HEK293 (cell line): ENCODE data around the gene NCOR2.

Source experiments
- CTCF ChIA-PET: fragments of 350-600 bp; formaldehyde crosslinking; extraction: SDS; loops from one replicate; lab custom pipeline; 2021; ENCODE audit warnings: antibody characterized with exemption; lab: Yijun Ruan, JAX
- POLR2A ChIA-PET: fragments of 300-600 bp; formaldehyde crosslinking; extraction: SDS; loops from one replicate; lab custom pipeline; 2020; ENCODE audit warnings: antibody characterized with exemption, inconsistent platforms; lab: Yijun Ruan, JAX
- H3K27ac ChIP-seq: fragments of 200-500 bp; sonication (Bioruptor generic); 2 replicates; pipeline ENCODE4 v1.5.1; 2014; ENCODE audit warnings: low read depth, low read length, control low read depth, inconsistent platforms; ENCODE audit errors: extremely low read depth
- H3K36me3 ChIP-seq, 2 experiments: fragments of 200-500 bp in 1 of 2; sonication (Bioruptor generic) in 1 of 2; 1 replicate in 1 of 2; 2 replicates in 1 of 2; pipeline ENCODE4 v1.5.1; 2014 to 2017; ENCODE audit warnings: inconsistent platforms in 2 of 2, low read length in 2 of 2; ENCODE audit not compliant: control insufficient read depth in 2 of 2, insufficient read depth in 1 of 2
- H3K4me1 ChIP-seq: fragments of 200-500 bp; sonication (Bioruptor generic); 2 replicates; pipeline ENCODE4 v1.5.1; 2014; ENCODE audit warnings: mild to moderate bottlenecking, low read length, inconsistent platforms; ENCODE audit not compliant: control insufficient read depth, insufficient read depth
- H3K4me3 ChIP-seq: 2 replicates; pipeline ENCODE4 v1.5.1; 2011; ENCODE audit warnings: low read depth, mild to moderate bottlenecking, control low read depth, low read length, moderate library complexity
- H3K9me3 ChIP-seq: fragments of 200-500 bp; sonication (Bioruptor generic); 2 replicates; pipeline ENCODE4 v1.5.1; 2014; ENCODE audit warnings: low read depth, low read length, inconsistent platforms; ENCODE audit not compliant: control insufficient read depth, insufficient read depth
- OSR2 ChIP-seq: fragments of 450-650 bp; formaldehyde crosslinking; IDR thresholded peaks from 2 replicates; pipeline ENCODE4 v1.5.1; 2016; ENCODE audit warnings: missing biosample characterization, missing genetic modification characterization
- SCRT2 ChIP-seq: fragments of 450-650 bp; formaldehyde crosslinking; IDR thresholded peaks from 2 replicates; pipeline ENCODE4 v1.5.1; 2016; ENCODE audit warnings: missing biosample characterization, missing genetic modification characterization
- SETDB1 ChIP-seq: IDR thresholded peaks from one replicate; pipeline ENCODE4 v1.6.1; 2017; ENCODE audit warnings: mild to moderate bottlenecking, low read length, moderate library complexity, mixed read lengths; ENCODE audit not compliant: insufficient read length
- ZBTB21 ChIP-seq: fragments of 450-650 bp; formaldehyde crosslinking; IDR thresholded peaks from 2 replicates; pipeline ENCODE4 v1.5.1; 2017; ENCODE audit warnings: missing biosample characterization, missing genetic modification characterization
- ZBTB8A ChIP-seq: fragments of 450-650 bp; formaldehyde crosslinking; IDR thresholded peaks from 2 replicates; pipeline ENCODE4 v1.5.1; 2016; ENCODE audit warnings: missing biosample characterization, missing genetic modification characterization
- ZFP41 ChIP-seq: fragments of 450-650 bp; formaldehyde crosslinking; IDR thresholded peaks from 2 replicates; pipeline ENCODE4 v1.5.1; 2016; ENCODE audit warnings: missing biosample characterization, missing genetic modification characterization, borderline replicate concordance
- ZIC2 ChIP-seq: fragments of 450-650 bp; formaldehyde crosslinking; IDR thresholded peaks from 2 replicates; pipeline ENCODE4 v1.5.1; 2016; ENCODE audit warnings: missing biosample characterization, missing genetic modification characterization
- ZNF221 ChIP-seq: fragments of 450-650 bp; formaldehyde crosslinking; IDR thresholded peaks from 2 replicates; pipeline ENCODE4 v1.5.1; 2017; ENCODE audit warnings: missing biosample characterization, missing genetic modification characterization, borderline replicate concordance
- ZNF223 ChIP-seq: fragments of 450-650 bp; formaldehyde crosslinking; IDR thresholded peaks from 2 replicates; pipeline ENCODE4 v1.5.1; 2016; ENCODE audit warnings: missing biosample characterization, missing genetic modification characterization
- ZNF23 ChIP-seq: fragments of 450-650 bp; formaldehyde crosslinking; IDR thresholded peaks from 2 replicates; pipeline ENCODE4 v1.5.1; 2016; ENCODE audit warnings: missing biosample characterization, missing genetic modification characterization, borderline replicate concordance
- ZNF555 ChIP-seq: fragments of 450-650 bp; formaldehyde crosslinking; conservative IDR thresholded peaks from 2 replicates; pipeline ENCODE4 v1.5.1; 2017; ENCODE audit warnings: missing biosample characterization, mild to moderate bottlenecking, missing genetic modification characterization, inconsistent platforms
- ZNF621 ChIP-seq: fragments of 450-650 bp; formaldehyde crosslinking; IDR thresholded peaks from 2 replicates; pipeline ENCODE4 v1.5.1; 2017; ENCODE audit warnings: missing biosample characterization, missing genetic modification characterization
- ZNF701 ChIP-seq: fragments of 450-650 bp; formaldehyde crosslinking; IDR thresholded peaks from 2 replicates; pipeline ENCODE4 v1.5.1; 2016; ENCODE audit warnings: missing biosample characterization, missing genetic modification characterization
- ZNF76 ChIP-seq: fragments of 450-650 bp; formaldehyde crosslinking; IDR thresholded peaks from 2 replicates; pipeline ENCODE4; 2016; ENCODE audit warnings: low read depth, missing biosample characterization, missing genetic modification characterization, borderline replicate concordance
- TF ChIP-seq, protein P1 (sequence below): fragments of 450-650 bp; formaldehyde crosslinking; IDR thresholded peaks from 2 replicates; pipeline ENCODE4; 2016; ENCODE audit warnings: missing biosample characterization, missing genetic modification characterization
- TF ChIP-seq, protein P2 (sequence below): fragments of 450-650 bp; formaldehyde crosslinking; IDR thresholded peaks from 2 replicates; pipeline ENCODE4 v1.5.1; 2016; ENCODE audit warnings: missing biosample characterization, missing genetic modification characterization
- TF ChIP-seq, protein P3 (sequence below): fragments of 450-650 bp; formaldehyde crosslinking; IDR thresholded peaks from 2 replicates; pipeline ENCODE4 v1.5.1; 2016; ENCODE audit warnings: missing biosample characterization, missing genetic modification characterization

Gene NCOR2

DNA sequence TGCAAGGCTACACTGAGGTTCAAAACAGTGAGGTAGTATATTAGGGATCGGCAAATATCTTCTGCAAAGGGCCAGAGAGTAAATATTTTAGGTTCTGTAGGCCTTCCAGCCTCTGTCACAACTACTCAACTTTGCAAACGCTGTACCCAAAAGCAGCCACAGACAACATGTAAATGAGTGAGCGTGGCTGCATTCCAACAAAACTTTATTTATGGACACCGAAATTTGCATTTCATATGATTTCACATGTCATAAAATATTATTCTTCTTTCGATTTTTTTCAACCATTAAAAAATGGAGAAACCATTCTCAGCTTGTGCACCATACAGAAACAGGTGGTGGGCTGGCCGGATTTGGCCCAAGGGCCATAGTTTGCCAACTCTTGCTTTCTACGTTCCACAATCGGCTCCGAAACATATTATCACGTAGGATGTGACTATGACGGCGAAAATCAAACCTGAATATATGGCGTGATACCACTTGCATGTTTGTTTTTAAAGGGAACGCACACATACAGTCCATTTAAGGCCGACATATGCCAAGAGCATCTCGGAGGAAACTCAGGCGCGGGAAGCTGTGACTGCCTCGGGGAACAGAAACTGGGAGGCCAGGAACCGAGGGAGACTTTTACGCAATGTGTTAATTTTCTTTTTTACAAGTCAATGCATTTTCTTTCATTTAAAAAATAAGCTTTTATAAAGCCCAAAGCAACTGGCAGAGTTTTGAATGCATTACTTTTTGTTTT, 7.1 kb downstream of the NCOR2 start (continued):
- TF ChIP-seq, protein P1, sequence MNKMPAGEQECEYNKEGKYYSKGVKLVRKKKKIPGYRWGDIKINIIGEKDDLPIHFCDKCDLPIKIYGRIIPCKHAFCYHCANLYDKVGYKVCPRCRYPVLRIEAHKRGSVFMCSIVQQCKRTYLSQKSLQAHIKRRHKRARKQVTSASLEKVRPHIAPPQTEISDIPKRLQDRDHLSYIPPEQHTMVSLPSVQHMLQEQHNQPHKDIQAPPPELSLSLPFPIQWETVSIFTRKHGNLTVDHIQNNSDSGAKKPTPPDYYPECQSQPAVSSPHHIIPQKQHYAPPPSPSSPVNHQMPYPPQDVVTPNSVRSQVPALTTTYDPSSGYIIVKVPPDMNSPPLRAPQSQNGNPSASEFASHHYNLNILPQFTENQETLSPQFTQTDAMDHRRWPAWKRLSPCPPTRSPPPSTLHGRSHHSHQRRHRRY (tag by site-specific recombination) = no peak
- TF ChIP-seq ZNF76 (tag by site-specific recombination) = no peak
- no peak for TF ChIP-seq ZBTB8A (tag by site-specific recombination)
- no peak for TF ChIP-seq OSR2 (tag by site-specific recombination)
- TF ChIP-seq SETDB1 = no peak
- TF ChIP-seq ZNF701 (tag by site-specific recombination) = no peak
- TF ChIP-seq ZNF555 (tag by site-specific recombination) = no peak

DNA sequence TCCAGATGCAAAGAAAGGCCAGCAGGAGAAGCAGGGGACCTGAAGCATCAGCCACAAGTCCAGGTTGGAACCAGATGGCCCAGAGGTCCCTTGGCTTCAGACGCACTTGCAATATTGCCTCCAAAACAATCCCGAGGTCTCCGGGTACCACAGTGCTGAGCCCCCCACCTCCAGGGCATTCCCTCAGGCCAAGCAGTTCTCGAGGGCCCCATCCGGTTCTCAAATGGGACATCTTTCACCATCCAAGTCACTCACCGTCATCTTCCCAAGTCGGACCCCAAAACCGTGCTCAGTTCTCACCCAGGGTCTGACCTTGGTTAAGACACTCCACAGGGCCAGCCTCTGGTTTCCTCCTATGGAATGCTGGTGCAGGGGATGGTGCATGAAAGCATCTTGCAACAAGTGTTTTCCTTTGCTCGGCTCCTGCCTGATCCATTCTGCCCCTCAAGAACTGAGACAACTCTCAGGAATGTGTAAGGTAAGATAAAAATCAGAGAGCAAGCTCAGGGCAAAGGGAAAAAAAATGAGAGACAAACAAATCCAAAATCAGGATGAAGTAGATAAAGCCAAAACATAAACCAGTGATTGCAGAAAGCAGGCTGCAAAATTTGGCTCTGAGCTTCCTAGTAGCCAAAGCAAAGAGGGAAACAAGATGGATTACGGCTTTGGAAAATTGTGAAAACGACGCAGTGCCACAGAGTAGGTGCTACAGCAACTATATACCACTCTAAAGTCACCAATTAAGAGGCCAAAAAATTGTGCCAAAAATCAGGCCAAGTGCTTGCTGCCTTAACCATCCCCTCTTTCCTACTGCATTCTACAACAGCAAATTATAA, 8.0 kb downstream of the NCOR2 start:
- Histone ChIP-seq H3K4me3 (no peak overlapping the region), H3K4me1 (peaks cover 9% of the 10 kb centered on the region), H3K27ac (no peak overlapping the region), H3K9me3 (no peaks in the 10 kb centered on the region), H3K36me3 (no peaks in the 10 kb centered on the region)
- POLR2A ChIA-PET = no interaction called here
- CTCF ChIA-PET = no interaction called here
- no peak for TF ChIP-seq ZBTB21 (tag by site-specific recombination)
- TF ChIP-seq, protein P2, sequence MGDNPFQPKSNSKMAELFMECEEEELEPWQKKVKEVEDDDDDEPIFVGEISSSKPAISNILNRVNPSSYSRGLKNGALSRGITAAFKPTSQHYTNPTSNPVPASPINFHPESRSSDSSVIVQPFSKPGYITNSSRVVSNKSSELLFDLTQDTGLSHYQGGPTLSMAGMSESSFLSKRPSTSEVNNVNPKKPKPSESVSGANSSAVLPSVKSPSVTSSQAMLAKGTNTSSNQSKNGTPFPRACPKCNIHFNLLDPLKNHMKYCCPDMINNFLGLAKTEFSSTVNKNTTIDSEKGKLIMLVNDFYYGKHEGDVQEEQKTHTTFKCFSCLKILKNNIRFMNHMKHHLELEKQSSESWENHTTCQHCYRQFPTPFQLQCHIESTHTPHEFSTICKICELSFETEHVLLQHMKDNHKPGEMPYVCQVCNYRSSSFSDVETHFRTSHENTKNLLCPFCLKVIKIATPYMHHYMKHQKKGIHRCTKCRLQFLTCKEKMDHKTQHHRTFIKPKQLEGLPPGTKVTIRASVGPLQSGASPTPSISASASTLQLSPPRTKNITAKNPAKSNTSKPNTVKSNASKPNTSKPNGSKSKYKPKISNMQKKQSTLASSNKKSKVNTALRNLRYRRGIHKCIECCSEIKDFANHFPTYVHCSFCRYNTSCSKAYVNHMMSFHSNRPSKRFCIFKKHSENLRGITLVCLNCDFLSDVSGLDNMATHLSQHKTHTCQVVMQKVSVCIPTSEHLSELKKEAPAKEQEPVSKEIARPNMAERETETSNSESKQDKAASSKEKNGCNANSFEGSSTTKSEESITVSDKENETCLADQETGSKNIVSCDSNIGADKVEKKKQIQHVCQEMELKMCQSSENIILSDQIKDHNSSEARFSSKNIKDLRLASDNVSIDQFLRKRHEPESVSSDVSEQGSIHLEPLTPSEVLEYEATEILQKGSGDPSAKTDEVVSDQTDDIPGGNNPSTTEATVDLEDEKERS (tag by site-specific recombination) = 0 out of 2 replicates have a peak, but pooled peaks have one; percentile 71
- TF ChIP-seq SCRT2 (tag by site-specific recombination) = peak; percentile 37; the same call in 1 of the 2 replicates

DNA sequence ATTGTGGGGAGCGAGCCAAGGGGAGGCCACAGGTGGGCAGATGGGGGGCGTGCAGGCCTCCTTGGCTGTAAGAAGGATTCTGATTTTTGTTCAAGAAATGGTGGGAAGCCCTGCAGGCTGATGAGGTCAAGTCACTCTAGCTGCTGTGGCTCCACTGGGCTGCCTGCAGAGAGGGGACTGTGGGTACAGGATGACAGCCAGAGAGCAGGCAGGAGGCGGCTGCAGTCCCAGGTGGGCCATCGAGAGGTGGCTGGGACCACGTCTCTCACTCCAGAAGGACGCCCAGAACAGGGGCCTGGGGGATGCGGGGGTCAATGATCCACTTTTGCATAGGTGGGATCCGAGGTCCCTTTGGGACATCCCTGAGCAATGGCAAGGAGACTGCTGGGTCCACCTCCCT, 9.1 kb downstream of the NCOR2 start:
- H3K36me3 ChIP-seq = no peaks in the 10 kb centered on the region
- no peak overlapping the region for H3K4me3 ChIP-seq
- no peak overlapping the region for H3K27ac ChIP-seq
- TF ChIP-seq ZFP41 (no peak), ZIC2 (0 out of 2 replicates have a peak, but pooled peaks have one; percentile 3)
- H3K4me1 ChIP-seq = peaks cover 9% of the 10 kb centered on the region
- POLR2A ChIA-PET = no interaction called here
- no peaks in the 10 kb centered on the region for H3K9me3 ChIP-seq
- CTCF ChIA-PET = no interaction called here

DNA sequence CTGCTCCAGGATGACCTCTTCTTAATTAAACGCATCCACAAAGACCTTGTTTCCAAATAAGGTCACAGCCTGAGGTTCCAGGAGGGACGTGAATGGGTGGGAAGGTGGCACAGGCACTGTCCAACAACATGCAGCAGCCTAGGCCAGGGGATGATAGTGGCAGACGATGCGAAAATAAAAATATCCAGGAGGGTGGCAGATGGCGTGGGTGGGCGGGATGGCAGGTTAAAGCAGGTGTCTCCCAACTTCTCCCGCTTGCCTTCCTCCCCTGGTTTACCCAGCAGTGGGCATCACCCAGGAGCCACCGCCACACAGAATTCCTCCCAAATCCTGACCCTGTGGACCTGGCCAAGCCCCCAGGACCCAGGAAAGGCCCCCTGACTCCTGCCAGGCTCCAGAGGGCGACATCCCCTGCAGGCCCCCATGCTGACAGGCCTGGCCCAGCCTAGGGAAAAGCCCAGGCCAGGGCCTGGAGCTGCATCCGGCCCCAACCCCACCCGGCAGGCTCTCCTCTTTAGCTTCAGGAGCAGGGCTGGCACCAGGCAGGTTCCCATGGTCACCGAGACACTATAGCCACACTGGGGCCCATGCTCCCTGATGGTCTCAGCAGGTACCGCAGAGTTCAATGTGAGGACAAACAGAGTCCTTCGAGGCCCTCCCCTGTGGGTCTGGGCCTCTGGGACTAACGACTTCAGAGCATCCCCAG, 9.7 kb downstream of the NCOR2 start:
- Histone ChIP-seq H3K36me3 (no peaks in the 10 kb centered on the region), H3K4me3 (no peak overlapping the region), H3K27ac (no peak overlapping the region; the same call in 1 of the 2 replicates), H3K4me1 (peaks cover 9% of the 10 kb centered on the region), H3K9me3 (no peaks in the 10 kb centered on the region)
- CTCF ChIA-PET = no interaction called here
- POLR2A ChIA-PET = no interaction called here
- TF ChIP-seq ZNF621 (no peak), ZIC2 (peak; percentile 92), ZNF223 (tag by site-specific recombination) (peak; percentile 80), ZNF221 (tag by site-specific recombination) (no peak), ZNF23 (tag by site-specific recombination) (no peak)
- TF ChIP-seq, protein P3, sequence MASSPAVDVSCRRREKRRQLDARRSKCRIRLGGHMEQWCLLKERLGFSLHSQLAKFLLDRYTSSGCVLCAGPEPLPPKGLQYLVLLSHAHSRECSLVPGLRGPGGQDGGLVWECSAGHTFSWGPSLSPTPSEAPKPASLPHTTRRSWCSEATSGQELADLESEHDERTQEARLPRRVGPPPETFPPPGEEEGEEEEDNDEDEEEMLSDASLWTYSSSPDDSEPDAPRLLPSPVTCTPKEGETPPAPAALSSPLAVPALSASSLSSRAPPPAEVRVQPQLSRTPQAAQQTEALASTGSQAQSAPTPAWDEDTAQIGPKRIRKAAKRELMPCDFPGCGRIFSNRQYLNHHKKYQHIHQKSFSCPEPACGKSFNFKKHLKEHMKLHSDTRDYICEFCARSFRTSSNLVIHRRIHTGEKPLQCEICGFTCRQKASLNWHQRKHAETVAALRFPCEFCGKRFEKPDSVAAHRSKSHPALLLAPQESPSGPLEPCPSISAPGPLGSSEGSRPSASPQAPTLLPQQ = no peak
